NCI-H748 treated with DMSO at 0.1 percent for 48 hours (cell line): ENCODE measurements around the gene GBP2.
A peak's percentile ranks its signal among the peaks of the same experiment; 100 is the strongest.
"Not testable (repeated sequence)": the region's sequence is repeated elsewhere in the genome, so short reads cannot be mapped to it uniquely, and the experiment has no call there.

Experiments used
- DNase-seq: peaks from one replicate; lab custom pipeline; 2025; lab: John Stamatoyannopoulos, UW

Gene GBP2

GRCh38 chr1:89126602-89127565, 970 bp upstream of the GBP2 start:
- not testable (repeated sequence) for DNase-seq

GRCh38 chr1:89125240-89125912, 538 bp downstream of the GBP2 start:
- DNase-seq = no peak

- DNase-seq = no peak
These were observed 4.3 kb downstream of the GBP2 start for GRCh38 chr1:89121641-89122040.

GRCh38 chr1:89114662-89115061, 11.3 kb downstream of the GBP2 start:
- DNase-seq = no peak

GRCh38 chr1:89112871-89113613, 12.9 kb downstream of the GBP2 start:
- no peak for DNase-seq

GRCh38 chr1:89104687-89105086, 21.2 kb downstream of the GBP2 start:
- no peak for DNase-seq

- DNase-seq = no peak
These were observed 21.8 kb downstream of the GBP2 start for GRCh38 chr1:89104147-89104546.

- DNase-seq = no peak
These were observed 23.9 kb downstream of the GBP2 start for GRCh38 chr1:89102021-89102420.

GRCh38 chr1:89100412-89100811, 25.5 kb downstream of the GBP2 start:
- no peak for DNase-seq

GRCh38 chr1:89098857-89099256, 27.1 kb downstream of the GBP2 start:
- DNase-seq = no peak

- no peak for DNase-seq
These were observed 30.2 kb downstream of the GBP2 start for GRCh38 chr1:89095737-89096136.

- DNase-seq = no peak
These were observed 36.0 kb downstream of the GBP2 start for GRCh38 chr1:89089962-89090361.

GRCh38 chr1:89088572-89088971, 37.3 kb downstream of the GBP2 start:
- DNase-seq = no peak

- DNase-seq = no peak
These were observed 38.7 kb downstream of the GBP2 start for GRCh38 chr1:89087241-89087640.

- peak; percentile 52 for DNase-seq
These were observed 40.1 kb downstream of the GBP2 start for GRCh38 chr1:89085781-89086180.

GRCh38 chr1:89081005-89081404, 44.9 kb downstream of the GBP2 start:
- no peak for DNase-seq

GRCh38 chr1:89080068-89080467, 45.8 kb downstream of the GBP2 start:
- not testable (repeated sequence) for DNase-seq

- not testable (repeated sequence) for DNase-seq
These were observed 53.3 kb downstream of the GBP2 start for GRCh38 chr1:89072466-89073065.

- DNase-seq = no peak
These were observed 55.4 kb downstream of the GBP2 start for GRCh38 chr1:89070509-89070908.

GRCh38 chr1:89069951-89070350, 56.0 kb downstream of the GBP2 start:
- no peak for DNase-seq

GRCh38 chr1:89068291-89068690, 57.6 kb downstream of the GBP2 start:
- DNase-seq = no peak
